Right kidney (tissue), 1 donor: ENCODE measurements around the gene REEP3.

Experiments
- DNase-seq: peaks from one replicate; pipeline ENCODE4 v3.0.0-alpha.2; 2016

REEP3 gene

GRCh38 chr10:63586043-63586442, 64.8 kb downstream of the REEP3 start:
- no peak for DNase-seq

GRCh38 chr10:63587191-63587590, 66.0 kb downstream of the REEP3 start:
- DNase-seq = no peak

- no peak for DNase-seq
Observed at GRCh38 chr10:63588436-63589167, 67.4 kb downstream of the REEP3 start.

- no peak for DNase-seq
Observed at GRCh38 chr10:63591600-63592379, 70.6 kb downstream of the REEP3 start.

- no peak for DNase-seq
Observed at GRCh38 chr10:63593576-63593975, 72.4 kb downstream of the REEP3 start.

GRCh38 chr10:63595072-63595471, 73.9 kb downstream of the REEP3 start:
- no peak for DNase-seq

- DNase-seq = no peak
Observed at GRCh38 chr10:63596924-63597323, 75.7 kb downstream of the REEP3 start.

GRCh38 chr10:63600540-63600939, 79.3 kb downstream of the REEP3 start:
- DNase-seq = no peak

- DNase-seq = no peak
Observed at GRCh38 chr10:63603709-63604445, 82.7 kb downstream of the REEP3 start.

GRCh38 chr10:63605197-63605967, 84.2 kb downstream of the REEP3 start:
- DNase-seq = no peak

GRCh38 chr10:63608511-63608910, 87.3 kb downstream of the REEP3 start:
- DNase-seq = no peak

GRCh38 chr10:63611078-63611477, 89.9 kb downstream of the REEP3 start:
- DNase-seq = no peak

- DNase-seq = peak; percentile 17
Observed at GRCh38 chr10:63614371-63614891, 93.2 kb downstream of the REEP3 start.

GRCh38 chr10:63618552-63618951, 97.4 kb downstream of the REEP3 start:
- no peak for DNase-seq

- no peak for DNase-seq
Observed at GRCh38 chr10:63619426-63619825, 98.2 kb downstream of the REEP3 start.

GRCh38 chr10:63622097-63622496, 100.9 kb downstream of the REEP3 start:
- no peak for DNase-seq

- no peak for DNase-seq
Observed at GRCh38 chr10:63624701-63625100, 103.5 kb downstream of the REEP3 start.

GRCh38 chr10:63627396-63627795, 106.2 kb downstream of the REEP3 start:
- peak; percentile 15 for DNase-seq

- peak; percentile 46 for DNase-seq
Observed at GRCh38 chr10:63627881-63628296, 106.7 kb downstream of the REEP3 start.

GRCh38 chr10:63628526-63629362, 107.5 kb downstream of the REEP3 start:
- DNase-seq = peak; percentile 85
